HL-60 (cell line): ENCODE data around the gene ARHGAP18.
A peak's percentile ranks its signal among the peaks of the same experiment; 100 is the strongest.
"Not testable (repeated sequence)": the region's sequence is repeated elsewhere in the genome, so short reads cannot be mapped to it uniquely, and the experiment has no call there.

Experiments used
- DNase-seq, 2 experiments: peaks; one replicate each; pipeline ENCODE4 v3.0.0-alpha.2; 2010 to 2020; ENCODE audit warnings: low read depth in 1 of 2, low spot score in 1 of 2
- H3K27ac ChIP-seq: fragments of 250-450 bp; sonication (Bioruptor Pico); replicated peaks from 2 replicates; pipeline ENCODE4 v1.5.1; 2020; ENCODE audit warnings: mild to moderate bottlenecking, moderate library complexity
- H3K27me3 ChIP-seq: fragments of 250-450 bp; sonication (Bioruptor Pico); 2 replicates; pipeline ENCODE4 v1.5.1; 2021; ENCODE audit warnings: mild to moderate bottlenecking, moderate library complexity; ENCODE audit not compliant: insufficient read depth, poor library complexity, severe bottlenecking
- H3K4me3 ChIP-seq: replicated peaks from 2 replicates; pipeline ENCODE4 v1.5.1; 2011; ENCODE audit warnings: mild to moderate bottlenecking, control low read depth, low read length; ENCODE audit not compliant: insufficient read depth
- GABPA ChIP-seq: IDR thresholded peaks from 2 replicates; pipeline ENCODE4 v1.6.1; 2012; ENCODE audit warnings: low read depth
- POLR2AphosphoS5 ChIP-seq: IDR thresholded peaks from 2 replicates; pipeline ENCODE4 v1.6.1; 2012; ENCODE audit warnings: low read depth
- REST ChIP-seq: IDR thresholded peaks from 2 replicates; pipeline ENCODE4 v1.6.1; 2012; ENCODE audit warnings: low read depth; ENCODE audit not compliant: insufficient replicate concordance
- SPI1 ChIP-seq: IDR thresholded peaks from 2 replicates; pipeline ENCODE4 v1.6.1; 2012; ENCODE audit warnings: low read depth, mild to moderate bottlenecking, borderline replicate concordance
- TF ChIP-seq, protein P1 (sequence below): IDR thresholded peaks from one replicate; pipeline ENCODE4 v1.5.1; 2011; ENCODE audit warnings: low read length, control low read depth, inconsistent platforms; ENCODE audit not compliant: insufficient read depth

The ARHGAP18 gene

DNA sequence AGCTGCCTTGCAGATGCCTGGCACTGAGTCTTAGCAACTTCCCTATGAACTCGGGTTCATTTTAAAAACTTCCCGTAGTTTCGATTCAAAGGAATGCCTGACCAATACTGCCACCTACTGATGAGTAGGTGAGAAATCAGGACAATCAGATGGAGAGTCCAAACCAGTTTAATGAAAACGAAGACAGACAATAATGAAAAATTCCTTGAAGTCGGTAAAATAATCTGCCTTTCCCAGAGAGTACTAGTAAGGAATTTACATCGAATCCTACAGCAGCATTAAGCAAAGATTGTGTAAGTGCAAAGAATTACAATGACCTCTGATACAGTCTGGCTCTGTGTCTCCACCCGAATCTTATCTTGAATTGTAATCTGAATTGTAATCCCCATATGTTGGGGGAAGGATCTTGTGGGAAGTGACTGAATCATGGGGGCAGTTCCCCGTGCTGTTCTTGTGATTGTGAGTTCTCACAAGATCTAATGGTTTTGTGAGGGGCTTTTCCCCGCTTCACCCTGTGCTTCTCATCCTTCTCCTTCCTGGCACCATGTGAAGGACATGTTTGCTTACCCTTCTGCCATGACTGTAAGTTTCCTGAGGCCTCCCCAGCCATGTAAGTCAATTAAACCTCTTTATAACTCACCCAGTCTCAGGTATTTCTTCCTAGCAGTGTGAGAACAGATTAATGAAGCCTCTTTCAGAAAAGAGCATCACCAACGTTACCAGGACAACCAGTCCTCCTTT, 134.4 kb downstream of the ARHGAP18 start:
- H3K27me3 ChIP-seq = no peaks in the 10 kb centered on the region
- H3K27ac ChIP-seq = no peak overlapping the region
- H3K4me3 ChIP-seq = no peak overlapping the region
- no peak for TF ChIP-seq REST
- TF ChIP-seq, protein P1, sequence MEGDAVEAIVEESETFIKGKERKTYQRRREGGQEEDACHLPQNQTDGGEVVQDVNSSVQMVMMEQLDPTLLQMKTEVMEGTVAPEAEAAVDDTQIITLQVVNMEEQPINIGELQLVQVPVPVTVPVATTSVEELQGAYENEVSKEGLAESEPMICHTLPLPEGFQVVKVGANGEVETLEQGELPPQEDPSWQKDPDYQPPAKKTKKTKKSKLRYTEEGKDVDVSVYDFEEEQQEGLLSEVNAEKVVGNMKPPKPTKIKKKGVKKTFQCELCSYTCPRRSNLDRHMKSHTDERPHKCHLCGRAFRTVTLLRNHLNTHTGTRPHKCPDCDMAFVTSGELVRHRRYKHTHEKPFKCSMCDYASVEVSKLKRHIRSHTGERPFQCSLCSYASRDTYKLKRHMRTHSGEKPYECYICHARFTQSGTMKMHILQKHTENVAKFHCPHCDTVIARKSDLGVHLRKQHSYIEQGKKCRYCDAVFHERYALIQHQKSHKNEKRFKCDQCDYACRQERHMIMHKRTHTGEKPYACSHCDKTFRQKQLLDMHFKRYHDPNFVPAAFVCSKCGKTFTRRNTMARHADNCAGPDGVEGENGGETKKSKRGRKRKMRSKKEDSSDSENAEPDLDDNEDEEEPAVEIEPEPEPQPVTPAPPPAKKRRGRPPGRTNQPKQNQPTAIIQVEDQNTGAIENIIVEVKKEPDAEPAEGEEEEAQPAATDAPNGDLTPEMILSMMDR = peak; percentile 27
- DNase-seq = peak; percentile 14 to 41

GRCh38 chr6:129574605-129575004, 135.4 kb downstream of the ARHGAP18 start:
- not testable (repeated sequence) for H3K27me3 ChIP-seq, DNase-seq, H3K4me3 ChIP-seq, H3K27ac ChIP-seq

DNA sequence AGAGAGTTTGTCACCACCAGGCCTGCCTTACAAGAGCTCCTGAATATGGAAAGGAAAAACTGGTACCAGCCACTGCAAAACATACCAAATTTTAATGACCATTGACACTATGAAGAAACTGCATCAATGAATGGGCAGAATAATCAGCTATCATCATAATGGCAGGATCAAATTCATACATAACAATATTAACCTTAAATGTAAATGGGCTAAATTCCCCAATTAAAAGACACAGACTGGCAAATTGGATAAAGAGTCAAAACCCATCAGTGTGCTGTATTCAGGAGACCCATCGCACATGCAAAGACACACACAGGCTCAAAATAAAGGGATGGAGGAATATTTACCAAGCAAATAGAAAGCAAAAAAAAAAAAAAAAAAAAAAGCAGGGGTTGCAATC, 139.0 kb downstream of the ARHGAP18 start:
- not testable (repeated sequence) for H3K4me3 ChIP-seq, H3K27me3 ChIP-seq, H3K27ac ChIP-seq, DNase-seq

- no peak for TF ChIP-seq GABPA
- no peak for TF ChIP-seq REST
- TF ChIP-seq POLR2AphosphoS5 = no peak
- no peak for TF ChIP-seq SPI1
- TF ChIP-seq, protein P1 = no peak
- H3K27ac ChIP-seq = no peak overlapping the region
- no peak for DNase-seq
- no peak overlapping the region for H3K4me3 ChIP-seq
- no peaks in the 10 kb centered on the region for H3K27me3 ChIP-seq
These were observed 142.0 kb downstream of the ARHGAP18 start for GRCh38 chr6:129568015-129568414.

DNA sequence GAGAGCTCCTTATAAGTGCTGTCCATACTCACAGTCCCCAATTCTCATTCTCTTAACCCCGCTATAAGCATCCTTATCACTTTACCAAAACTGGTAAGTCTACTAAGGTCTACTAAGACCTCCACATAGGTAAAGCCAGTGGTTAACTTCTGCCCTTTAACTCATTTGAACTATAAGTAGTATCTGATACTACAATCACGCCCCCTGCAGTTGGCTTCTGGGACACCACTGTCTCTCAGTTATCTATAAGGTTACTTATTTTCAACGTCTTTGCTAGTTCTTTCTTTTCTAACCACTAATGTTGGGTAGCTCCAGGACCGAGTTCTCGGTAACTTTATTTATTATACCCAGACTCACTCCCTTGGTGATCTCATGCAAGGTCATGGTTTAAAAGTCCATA, 142.6 kb downstream of the ARHGAP18 start:
- H3K27ac ChIP-seq = no peak overlapping the region
- H3K27me3 ChIP-seq = no peaks in the 10 kb centered on the region
- H3K4me3 ChIP-seq = no peak overlapping the region
- TF ChIP-seq POLR2AphosphoS5 (no peak), GABPA (no peak), REST (no peak)
- TF ChIP-seq, protein P1 = peak; percentile 40
- peak in 1 of 2 experiments; percentile 6 for DNase-seq
